Activated naive CD4-positive, alpha-beta T cell treated with anti-CD3 and anti-CD28 coated beads, Interleukin-2, amount 10 ng/mL, durations not matched to agents 7 days and 5 days (primary cell): ENCODE results near the gene SNTA1.
A peak's percentile ranks its signal among the peaks of the same experiment; 100 is the strongest.
"Not testable (repeated sequence)": the region's sequence is repeated elsewhere in the genome, so short reads cannot be mapped to it uniquely, and the experiment has no call there.

Source experiments
- CTCF ChIA-PET: fragments of 350-600 bp; sonication (Branson Sonifier 250); formaldehyde crosslinking; loops from one replicate; lab custom pipeline; 2021; ENCODE audit warnings: antibody characterized with exemption; lab: Charles Lee
- DNase-seq: peaks from one replicate; pipeline ENCODE4 v3.0.0-alpha.2; 2020
- H3K27ac Mint-ChIP-seq: one replicate; pipeline ENCODE4 v1.8.0; 2021; ENCODE audit warnings: mild to moderate bottlenecking, moderate library complexity, mixed read lengths
- H3K27me3 Mint-ChIP-seq: one replicate; pipeline ENCODE4 v1.8.0; 2021; ENCODE audit warnings: mild to moderate bottlenecking, mixed read lengths
- H3K36me3 Mint-ChIP-seq: one replicate; pipeline ENCODE4 v1.8.0; 2021; ENCODE audit warnings: mixed read lengths
- H3K4me1 Mint-ChIP-seq: one replicate; pipeline ENCODE4 v1.8.0; 2021; ENCODE audit warnings: mixed read lengths
- H3K4me3 Mint-ChIP-seq: one replicate; pipeline ENCODE4 v1.8.0; 2021; ENCODE audit warnings: mild to moderate bottlenecking, moderate library complexity, mixed read lengths
- H3K9me3 Mint-ChIP-seq: one replicate; pipeline ENCODE4 v1.8.0; 2021; ENCODE audit warnings: mixed read lengths

SNTA1 gene

GRCh38 chr20:33404281-33404680 lies 39.3 kb downstream of the SNTA1 start:
- peaks cover 36% of the 10 kb centered on the region for H3K4me1 Mint-ChIP-seq

GRCh38 chr20:33401921-33402369 lies 41.6 kb downstream of the SNTA1 start:
- CTCF ChIA-PET = interaction anchor here (0.7 to 2.1 kb wide), 4 partner anchors 10 to 266 kb away, joined by 3 to 9 read pairs (median 4); no protein-coding TSS in a partner anchor
- Mint-ChIP-seq H3K27me3 (no peaks in the 10 kb centered on the region), H3K9me3 (no peaks in the 10 kb centered on the region), H3K36me3 (no peaks in the 10 kb centered on the region), H3K27ac (peak overlapping the region; percentile 81), H3K4me3 (peak overlapping the region; percentile 87), H3K4me1 (peaks cover 39% of the 10 kb centered on the region)
- DNase-seq = peak; percentile 26

More at GRCh38 chr20:33404281-33404680, 39.3 kb downstream of the SNTA1 start:
- Mint-ChIP-seq H3K9me3 (no peaks in the 10 kb centered on the region), H3K4me3 (no peak overlapping the region), H3K27ac (no peak overlapping the region), H3K36me3 (peaks cover 9% of the 10 kb centered on the region), H3K27me3 (no peaks in the 10 kb centered on the region)
- DNase-seq = no peak
- CTCF ChIA-PET = no interaction called here

GRCh38 chr20:33401184-33401920 lies 42.2 kb downstream of the SNTA1 start, which contains the start of gene CDK5RAP1:
CDK5RAP1 (minus strand) TSS chr20:33401519; CDS start chr20:33397064, 4,455 bp downstream.
- H3K4me3 Mint-ChIP-seq = peak within 1 kb of the TSS; percentile 87
- H3K27me3 Mint-ChIP-seq = no peaks in the 10 kb centered on the region
- no peaks in the 10 kb centered on the region for H3K36me3 Mint-ChIP-seq
- no peaks in the 10 kb centered on the region for H3K9me3 Mint-ChIP-seq
- peak within 1 kb of the TSS; percentile 81 for H3K27ac Mint-ChIP-seq
- CTCF ChIA-PET = interaction anchor here (0.7 to 2.1 kb wide), 4 partner anchors 10 to 267 kb away, joined by 3 to 9 read pairs (median 4); no protein-coding TSS in a partner anchor
- H3K4me1 Mint-ChIP-seq = peaks cover 39% of the 10 kb centered on the region
- peak; percentile 91 for DNase-seq

- Mint-ChIP-seq H3K9me3 (no peaks in the 10 kb centered on the region), H3K4me3 (peak overlapping the region; percentile 87), H3K27me3 (no peaks in the 10 kb centered on the region), H3K4me1 (peaks cover 39% of the 10 kb centered on the region), H3K36me3 (peaks cover under 1% of the 10 kb centered on the region), H3K27ac (peak overlapping the region; percentile 81)
- DNase-seq = no peak
- CTCF ChIA-PET = interaction anchor here (0.6 to 2.1 kb wide), 7 partner anchors 11 to 639 kb away, joined by 3 to 9 read pairs (median 4); no protein-coding TSS in a partner anchor
Measured at GRCh38 chr20:33400812-33401183, 42.8 kb downstream of the SNTA1 start.

GRCh38 chr20:33399924-33400323 lies 43.6 kb downstream of the SNTA1 start:
- no peak for DNase-seq
- H3K27me3 Mint-ChIP-seq = no peaks in the 10 kb centered on the region
- H3K9me3 Mint-ChIP-seq = no peaks in the 10 kb centered on the region
- CTCF ChIA-PET = interaction anchor here (0.7 to 2.1 kb wide), 6 partner anchors 12 to 268 kb away, joined by 3 to 9 read pairs (median 4); no protein-coding TSS in a partner anchor
- H3K36me3 Mint-ChIP-seq = peaks cover 2% of the 10 kb centered on the region
- H3K27ac Mint-ChIP-seq = no peak overlapping the region
- peaks cover 39% of the 10 kb centered on the region for H3K4me1 Mint-ChIP-seq
- H3K4me3 Mint-ChIP-seq = peak overlapping the region; percentile 87

- no peak for DNase-seq
- Mint-ChIP-seq H3K9me3 (no peaks in the 10 kb centered on the region), H3K4me1 (peaks cover 8% of the 10 kb centered on the region), H3K4me3 (no peak overlapping the region), H3K36me3 (peaks cover 34% of the 10 kb centered on the region), H3K27ac (no peak overlapping the region), H3K27me3 (no peaks in the 10 kb centered on the region)
- CTCF ChIA-PET = no interaction called here
Measured at GRCh38 chr20:33394718-33395117, 48.8 kb downstream of the SNTA1 start.

GRCh38 chr20:33393609-33394008 lies 50.0 kb downstream of the SNTA1 start:
- H3K9me3 Mint-ChIP-seq = no peaks in the 10 kb centered on the region
- no peak for DNase-seq
- no peaks in the 10 kb centered on the region for H3K27me3 Mint-ChIP-seq
- peaks cover 2% of the 10 kb centered on the region for H3K4me1 Mint-ChIP-seq
- peaks cover 36% of the 10 kb centered on the region for H3K36me3 Mint-ChIP-seq
- no peak overlapping the region for H3K27ac Mint-ChIP-seq
- H3K4me3 Mint-ChIP-seq = no peak overlapping the region
- CTCF ChIA-PET = no interaction called here

- Mint-ChIP-seq H3K27ac (no peak overlapping the region), H3K9me3 (no peaks in the 10 kb centered on the region)
- CTCF ChIA-PET = no interaction called here
Measured at GRCh38 chr20:33391722-33392415, 51.7 kb downstream of the SNTA1 start.

GRCh38 chr20:33389326-33389725 lies 54.2 kb downstream of the SNTA1 start:
- H3K9me3 Mint-ChIP-seq, H3K4me3 Mint-ChIP-seq, H3K27ac Mint-ChIP-seq, CTCF ChIA-PET, H3K27me3 Mint-ChIP-seq, DNase-seq, H3K4me1 Mint-ChIP-seq: not testable (repeated sequence)
- H3K36me3 Mint-ChIP-seq = peaks cover 48% of the 10 kb centered on the region

More at GRCh38 chr20:33391722-33392415, 51.7 kb downstream of the SNTA1 start:
- no peak for DNase-seq
- Mint-ChIP-seq H3K4me1 (no peaks in the 10 kb centered on the region), H3K27me3 (no peaks in the 10 kb centered on the region), H3K4me3 (no peak overlapping the region), H3K36me3 (peaks cover 42% of the 10 kb centered on the region)

- Mint-ChIP-seq H3K27ac (no peak overlapping the region), H3K4me3 (no peak overlapping the region), H3K36me3 (peaks cover 44% of the 10 kb centered on the region), H3K27me3 (no peaks in the 10 kb centered on the region), H3K9me3 (no peaks in the 10 kb centered on the region), H3K4me1 (no peaks in the 10 kb centered on the region)
- CTCF ChIA-PET = no interaction called here
- no peak for DNase-seq
Measured at GRCh38 chr20:33388268-33388667, 55.3 kb downstream of the SNTA1 start.

- H3K36me3 Mint-ChIP-seq = peaks cover 41% of the 10 kb centered on the region
- no peak overlapping the region for H3K27ac Mint-ChIP-seq
- no peak overlapping the region for H3K4me3 Mint-ChIP-seq
- H3K4me1 Mint-ChIP-seq = no peaks in the 10 kb centered on the region
- DNase-seq = no peak
- H3K27me3 Mint-ChIP-seq = no peaks in the 10 kb centered on the region
- CTCF ChIA-PET = no interaction called here
- no peaks in the 10 kb centered on the region for H3K9me3 Mint-ChIP-seq
Measured at GRCh38 chr20:33387177-33387576, 56.4 kb downstream of the SNTA1 start.

GRCh38 chr20:33386673-33387072 lies 56.9 kb downstream of the SNTA1 start:
- H3K4me1 Mint-ChIP-seq = no peaks in the 10 kb centered on the region
- H3K9me3 Mint-ChIP-seq = no peaks in the 10 kb centered on the region
- CTCF ChIA-PET = interaction anchor here (1.3 kb wide), 1 partner anchor 10 kb away, joined by 4 read pairs; no protein-coding TSS in a partner anchor
- no peak overlapping the region for H3K4me3 Mint-ChIP-seq
- no peak for DNase-seq
- H3K27me3 Mint-ChIP-seq = no peaks in the 10 kb centered on the region
- H3K36me3 Mint-ChIP-seq = peaks cover 37% of the 10 kb centered on the region
- H3K27ac Mint-ChIP-seq = no peak overlapping the region

- CTCF ChIA-PET = interaction anchor here (1.2 to 1.6 kb wide), 2 partner anchors 8 to 291 kb away, joined by 4 read pairs; no protein-coding TSS in a partner anchor
- no peak for DNase-seq
- peaks cover 38% of the 10 kb centered on the region for H3K4me1 Mint-ChIP-seq
- peaks cover 43% of the 10 kb centered on the region for H3K36me3 Mint-ChIP-seq
- no peaks in the 10 kb centered on the region for H3K9me3 Mint-ChIP-seq
- H3K4me3 Mint-ChIP-seq = no peak overlapping the region
- peak overlapping the region; percentile 76 for H3K27ac Mint-ChIP-seq
- no peaks in the 10 kb centered on the region for H3K27me3 Mint-ChIP-seq
Measured at GRCh38 chr20:33377366-33377765, 66.2 kb downstream of the SNTA1 start.
